BJ (cell line): ENCODE data around the gene DPP6. TPM values are rescaled to one million over a fixed set of nuclear protein-coding genes. Genes with fewer than 3 reads are reported as not detected.

Experiments
- CTCF ChIA-PET: fragments of 350-600 bp; formaldehyde crosslinking; extraction: SDS; loops from one replicate; lab custom pipeline; 2021; ENCODE audit warnings: antibody characterized with exemption, inconsistent platforms; lab: Yijun Ruan, JAX
- POLR2A ChIA-PET: fragments of 300-600 bp; sonication (Branson Sonifier 250); formaldehyde crosslinking; extraction: SDS; loops from one replicate; lab custom pipeline; 2021; ENCODE audit warnings: antibody characterized with exemption; lab: Charles Lee
- DNase-seq: peaks from one replicate; pipeline ENCODE4 v3.0.0-alpha.2; 2011; ENCODE audit warnings: low read depth
- H3K27me3 ChIP-seq: 2 replicates; pipeline ENCODE4 v1.6.0; 2011; ENCODE audit warnings: low read length; ENCODE audit not compliant: control insufficient read depth, insufficient read depth
- H3K36me3 ChIP-seq: 2 replicates; pipeline ENCODE4 v1.5.1; 2011; ENCODE audit warnings: low read length; ENCODE audit not compliant: control insufficient read depth, insufficient read depth
- H3K4me3 ChIP-seq: 2 replicates; pipeline ENCODE4 v1.5.1; 2011; ENCODE audit warnings: low read depth, mild to moderate bottlenecking, control low read depth, low read length
- polyA plus RNA-seq: library from polyadenylated mRNA; depleted of rRNA; stranded (reverse); fragments of >200 nt; gene quantifications from 2 replicates; pipeline ENCODE4 v1.2.3, GENCODE V29; 2011
- TF ChIP-seq, protein P1 (sequence below): IDR thresholded peaks from 2 replicates; pipeline ENCODE4 v1.5.1; 2011; ENCODE audit warnings: low read depth, mild to moderate bottlenecking, control low read depth, inconsistent platforms, low read length, moderate library complexity; ENCODE audit not compliant: insufficient read depth

Gene DPP6
- polyA plus RNA-seq, 1 experiment, result not detected

DNA sequence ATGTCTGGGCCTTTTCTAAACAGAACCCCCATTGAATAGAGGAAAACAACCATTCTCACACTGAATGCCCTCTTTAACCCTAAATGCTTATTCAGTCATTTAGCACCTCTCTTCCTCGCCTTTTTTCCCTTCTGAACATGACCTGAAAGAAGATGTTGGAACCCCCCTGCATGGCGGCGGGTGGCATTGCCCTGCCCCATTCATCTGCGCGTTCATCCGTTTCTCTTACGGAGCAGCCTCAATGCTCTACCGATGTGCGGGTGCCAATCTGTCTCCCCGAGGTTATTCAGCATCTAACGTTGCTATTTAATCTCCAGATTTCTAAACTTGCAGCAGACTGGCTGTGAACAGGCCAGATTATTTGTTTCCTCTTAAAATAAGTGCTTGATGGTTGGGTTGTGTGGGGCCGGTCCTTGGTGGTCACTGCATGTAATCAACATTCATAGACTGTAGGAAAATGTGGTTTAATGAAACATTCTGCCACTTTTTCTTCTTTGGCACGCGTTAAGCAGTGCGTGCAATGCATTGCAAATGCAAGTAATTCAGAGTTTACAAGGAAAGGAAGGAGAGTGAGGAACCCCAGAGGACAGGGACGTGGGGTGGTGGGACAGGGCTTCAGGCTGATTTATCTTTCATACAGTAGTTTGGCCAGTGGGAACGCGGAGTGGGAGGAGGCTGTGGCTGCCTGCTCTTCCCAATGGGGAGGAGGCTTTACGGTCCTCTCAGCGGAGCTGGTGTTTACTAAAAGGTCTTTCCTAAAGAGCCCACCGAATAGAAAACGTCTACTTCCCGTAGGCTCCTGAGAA lies 286.7 kb downstream of the DPP6 start:
- H3K4me3 ChIP-seq, result no peak overlapping the region
- CTCF ChIA-PET, result no interaction called here
- DNase-seq, result no peak
- H3K27me3 ChIP-seq, result no peaks in the 10 kb centered on the region
- H3K36me3 ChIP-seq, result no peaks in the 10 kb centered on the region
- POLR2A ChIA-PET, result no interaction called here
- TF ChIP-seq, protein P1, sequence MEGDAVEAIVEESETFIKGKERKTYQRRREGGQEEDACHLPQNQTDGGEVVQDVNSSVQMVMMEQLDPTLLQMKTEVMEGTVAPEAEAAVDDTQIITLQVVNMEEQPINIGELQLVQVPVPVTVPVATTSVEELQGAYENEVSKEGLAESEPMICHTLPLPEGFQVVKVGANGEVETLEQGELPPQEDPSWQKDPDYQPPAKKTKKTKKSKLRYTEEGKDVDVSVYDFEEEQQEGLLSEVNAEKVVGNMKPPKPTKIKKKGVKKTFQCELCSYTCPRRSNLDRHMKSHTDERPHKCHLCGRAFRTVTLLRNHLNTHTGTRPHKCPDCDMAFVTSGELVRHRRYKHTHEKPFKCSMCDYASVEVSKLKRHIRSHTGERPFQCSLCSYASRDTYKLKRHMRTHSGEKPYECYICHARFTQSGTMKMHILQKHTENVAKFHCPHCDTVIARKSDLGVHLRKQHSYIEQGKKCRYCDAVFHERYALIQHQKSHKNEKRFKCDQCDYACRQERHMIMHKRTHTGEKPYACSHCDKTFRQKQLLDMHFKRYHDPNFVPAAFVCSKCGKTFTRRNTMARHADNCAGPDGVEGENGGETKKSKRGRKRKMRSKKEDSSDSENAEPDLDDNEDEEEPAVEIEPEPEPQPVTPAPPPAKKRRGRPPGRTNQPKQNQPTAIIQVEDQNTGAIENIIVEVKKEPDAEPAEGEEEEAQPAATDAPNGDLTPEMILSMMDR, result no peak

GRCh38 chr7:154342971-154343633 lies 290.9 kb downstream of the DPP6 start:
- no peak for DNase-seq
- TF ChIP-seq, protein P1, result no peak
- ChIA-PET CTCF (no interaction called here), POLR2A (no interaction called here)
- H3K27me3 ChIP-seq, result no peaks in the 10 kb centered on the region
- no peaks in the 10 kb centered on the region for H3K36me3 ChIP-seq
- H3K4me3 ChIP-seq, result no peak overlapping the region

DNA sequence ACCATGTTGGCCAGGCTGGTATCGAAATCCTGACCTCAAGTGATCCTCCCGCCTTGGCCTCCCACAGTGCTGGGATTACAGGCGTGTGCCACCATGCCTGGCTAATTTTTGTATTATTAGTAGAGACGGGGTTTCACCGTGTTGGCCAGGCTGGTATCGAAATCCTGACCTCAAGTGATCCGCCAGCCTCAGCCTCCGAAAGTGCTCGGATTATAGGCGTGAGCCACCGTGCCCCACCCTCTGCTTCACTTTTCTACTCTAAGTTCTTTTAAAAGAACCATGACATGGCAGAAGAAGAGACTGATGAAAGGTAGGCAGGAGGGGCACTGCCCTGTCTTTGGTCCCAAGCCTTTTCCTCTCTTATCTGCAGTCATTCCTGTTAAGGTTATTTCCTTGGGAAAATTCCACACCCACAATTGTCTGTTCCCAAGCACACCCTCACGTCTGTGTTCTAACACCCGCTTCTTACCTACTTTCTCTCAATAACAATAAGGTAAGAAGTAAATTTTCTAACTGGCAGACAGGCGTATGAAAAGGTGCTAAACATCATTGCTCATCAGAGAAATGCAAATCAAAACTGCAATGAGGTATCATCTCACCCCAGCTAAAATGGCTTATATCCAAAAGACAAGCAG lies 291.7 kb downstream of the DPP6 start:
- POLR2A ChIA-PET, result no interaction called here

GRCh38 chr7:154345093-154345492 lies 292.9 kb downstream of the DPP6 start:
- ChIA-PET POLR2A (no interaction called here), CTCF (no interaction called here)
- no peak for DNase-seq
- no peak overlapping the region for H3K4me3 ChIP-seq
- no peaks in the 10 kb centered on the region for H3K27me3 ChIP-seq
- no peaks in the 10 kb centered on the region for H3K36me3 ChIP-seq
- TF ChIP-seq, protein P1, result no peak

More for the DNA sequence above, 291.7 kb downstream of the DPP6 start:
- no peak for DNase-seq
- Histone ChIP-seq H3K27me3 (no peaks in the 10 kb centered on the region), H3K4me3 (no peak overlapping the region), H3K36me3 (no peaks in the 10 kb centered on the region)
- TF ChIP-seq, protein P1, result no peak
- CTCF ChIA-PET, result no interaction called here

DNA sequence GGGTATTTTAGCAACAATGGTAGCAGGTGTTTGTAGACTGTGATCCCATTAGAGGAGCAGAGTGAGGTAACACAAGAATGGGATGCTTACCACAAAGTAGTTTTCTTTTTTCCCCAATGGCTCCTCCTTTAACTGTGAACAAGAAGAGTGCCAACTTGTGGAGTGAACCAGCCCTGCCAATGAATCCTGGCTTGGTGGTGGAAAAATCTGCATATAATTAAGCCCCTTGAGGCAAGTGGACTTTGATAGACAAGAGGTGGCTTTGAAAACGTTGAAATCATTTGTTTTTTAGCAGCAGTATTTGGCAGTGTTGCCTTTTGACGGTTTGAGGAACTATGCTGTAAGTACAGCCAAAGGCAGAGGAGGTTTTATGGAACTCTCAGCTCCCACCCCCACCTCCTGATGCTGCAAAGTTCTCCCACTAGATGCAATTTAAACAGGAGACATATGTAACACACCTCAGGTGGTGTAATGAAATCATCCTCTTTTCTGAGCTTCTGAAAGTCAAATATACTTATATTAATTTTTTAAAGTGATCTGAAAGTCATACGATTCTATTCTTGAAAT lies 295.6 kb downstream of the DPP6 start:
- TF ChIP-seq, protein P1, result no peak
- POLR2A ChIA-PET, result no interaction called here

More for the DNA sequence above, 295.6 kb downstream of the DPP6 start:
- no peak overlapping the region for H3K4me3 ChIP-seq
- no peaks in the 10 kb centered on the region for H3K36me3 ChIP-seq
- no peak for DNase-seq
- H3K27me3 ChIP-seq, result no peaks in the 10 kb centered on the region
- CTCF ChIA-PET, result no interaction called here
